Stimulated activated CD8-positive, alpha-beta memory T cell treated with anti-CD3 and anti-CD28 coated beads, Interleukin-4, amount 100 ng/mL, for 48 hours (primary cell): Measurements from ENCODE around the gene AFAP1.

Source experiments
- DNase-seq: peaks from one replicate; pipeline ENCODE4 v3.0.0-alpha.2; 2020

The AFAP1 gene

DNA sequence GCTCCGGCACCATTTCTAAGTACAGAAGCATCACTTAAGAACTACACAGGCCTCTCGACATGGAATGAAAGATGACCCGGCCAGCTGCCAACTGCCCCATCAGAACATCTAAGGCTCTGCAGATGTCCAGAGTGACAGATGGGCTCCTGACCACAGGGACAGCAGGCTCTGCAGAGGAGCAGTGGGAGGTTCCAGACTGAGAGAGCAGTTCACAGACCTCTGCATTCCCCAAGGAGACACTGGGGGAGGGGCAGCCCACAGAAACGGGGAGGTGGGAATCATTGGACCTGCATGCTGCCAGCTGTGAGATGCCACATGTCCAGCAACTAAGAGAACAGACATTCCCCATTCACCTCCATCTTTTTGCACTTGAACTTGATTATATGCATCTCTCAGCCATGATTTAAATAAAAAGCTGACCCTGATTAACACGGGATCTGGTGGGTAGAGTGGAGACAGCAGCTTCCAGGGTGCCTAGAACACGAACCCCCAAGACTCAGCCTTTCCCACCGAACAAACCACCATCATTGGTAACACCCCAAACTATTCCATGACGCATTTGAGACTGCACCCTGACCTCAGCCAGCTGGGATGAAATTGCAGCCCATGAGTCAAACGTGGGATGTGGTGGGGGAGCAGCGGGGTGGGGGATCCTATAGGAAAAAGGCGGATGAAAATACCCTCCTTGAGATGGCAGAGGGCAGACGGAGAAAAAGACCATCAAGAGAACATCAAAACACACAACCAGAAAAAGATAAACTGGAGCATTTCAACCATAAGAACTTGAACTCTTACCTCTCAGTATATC lies 47.2 kb downstream of the AFAP1 start:
- no peak for DNase-seq

DNA sequence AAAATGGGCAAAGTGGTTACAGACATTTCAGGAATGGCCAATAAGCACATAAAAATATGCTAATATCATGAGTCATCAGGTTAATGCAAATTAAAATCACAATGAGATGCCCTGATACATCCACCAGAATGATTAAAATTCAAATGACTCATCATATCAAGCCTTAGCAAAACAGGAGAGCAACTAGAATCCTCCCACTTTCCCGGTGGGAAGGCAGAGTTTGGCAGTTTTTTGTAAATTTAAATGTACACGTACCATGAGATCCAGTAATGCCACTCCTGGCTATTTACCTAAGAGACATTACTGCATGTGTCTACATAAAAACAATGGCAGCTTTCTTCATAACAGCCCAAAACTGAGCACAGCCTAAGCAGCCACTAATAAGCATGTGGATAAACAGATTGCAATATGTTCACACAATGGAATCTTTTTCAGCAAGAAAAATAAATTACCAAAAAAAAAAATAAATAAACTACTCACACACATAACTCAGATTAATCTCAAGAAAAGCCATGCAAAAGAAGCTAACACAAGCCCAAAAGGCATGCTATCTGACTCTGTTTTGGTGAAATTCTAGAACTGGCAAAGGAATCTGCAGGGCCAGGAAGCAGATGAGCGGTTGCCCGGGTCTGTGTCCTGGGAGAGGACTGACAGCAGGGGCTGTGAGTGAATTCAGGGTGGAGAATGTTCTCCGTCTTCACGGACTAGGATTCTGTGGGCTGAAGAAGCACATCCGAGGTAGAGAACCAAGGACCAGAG lies 48.8 kb downstream of the AFAP1 start:
- DNase-seq, result no peak

DNA sequence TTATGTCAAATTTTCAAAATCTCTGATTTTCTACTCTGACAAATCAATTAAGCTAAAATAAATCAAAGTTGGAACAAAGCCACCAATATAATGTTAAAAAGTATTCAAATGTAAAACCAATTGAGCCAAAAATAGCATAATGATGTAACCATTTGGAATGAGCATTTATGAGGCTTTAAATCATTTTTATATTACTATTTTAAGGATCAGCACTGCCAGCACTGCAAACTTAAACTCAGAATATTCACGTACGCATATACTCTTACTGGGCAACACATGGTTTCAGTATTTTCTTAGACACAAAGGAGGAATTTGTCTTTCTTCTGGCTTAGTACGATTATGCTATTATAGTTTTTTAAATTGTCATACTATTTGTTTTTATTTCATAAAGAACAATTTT lies 52.2 kb downstream of the AFAP1 start:
- DNase-seq, result no peak

DNA sequence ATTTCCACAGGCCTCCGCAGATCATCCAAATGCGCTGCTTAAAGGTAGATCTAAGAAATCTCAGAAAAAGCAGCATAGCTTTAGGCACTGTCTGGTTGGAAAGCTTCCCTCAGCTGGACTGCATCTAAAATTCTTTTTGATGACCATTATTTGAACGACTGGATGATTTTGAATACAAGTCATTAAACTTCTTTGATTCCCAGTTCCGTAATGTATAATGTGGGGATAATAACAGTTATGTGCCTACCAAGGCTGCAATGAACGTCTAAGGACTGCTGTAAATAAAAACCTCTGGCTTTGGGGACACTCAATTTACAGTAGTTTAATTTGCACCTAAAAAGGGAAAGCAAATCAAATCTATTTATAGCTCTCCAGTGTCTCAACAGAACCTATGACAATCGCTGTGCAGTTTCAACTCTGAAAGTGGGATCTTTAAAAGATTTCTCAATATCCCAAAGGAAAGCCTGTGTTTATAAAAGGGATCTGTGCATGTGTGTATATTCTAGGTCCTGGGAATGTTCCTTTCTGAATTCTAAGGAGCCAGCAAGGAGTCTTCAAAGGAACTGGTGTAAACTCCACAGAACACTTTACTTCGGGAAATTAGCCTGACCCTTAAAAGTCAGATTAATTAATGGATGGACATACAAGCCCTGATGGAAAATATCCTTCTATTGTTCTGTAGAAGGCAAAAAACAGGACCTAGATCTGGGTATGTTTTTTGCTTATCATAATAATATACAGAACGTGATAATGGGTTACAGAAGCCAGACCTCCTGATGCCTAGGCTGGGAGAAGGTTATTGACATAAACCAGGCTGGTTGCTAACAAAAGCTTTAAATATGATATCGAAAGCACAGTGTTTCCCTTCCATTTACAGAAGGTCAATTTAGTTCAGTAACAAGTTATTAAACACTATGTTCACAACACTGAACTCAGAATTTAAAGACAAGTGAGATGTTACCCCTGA lies 53.4 kb downstream of the AFAP1 start:
- DNase-seq, result no peak

DNA sequence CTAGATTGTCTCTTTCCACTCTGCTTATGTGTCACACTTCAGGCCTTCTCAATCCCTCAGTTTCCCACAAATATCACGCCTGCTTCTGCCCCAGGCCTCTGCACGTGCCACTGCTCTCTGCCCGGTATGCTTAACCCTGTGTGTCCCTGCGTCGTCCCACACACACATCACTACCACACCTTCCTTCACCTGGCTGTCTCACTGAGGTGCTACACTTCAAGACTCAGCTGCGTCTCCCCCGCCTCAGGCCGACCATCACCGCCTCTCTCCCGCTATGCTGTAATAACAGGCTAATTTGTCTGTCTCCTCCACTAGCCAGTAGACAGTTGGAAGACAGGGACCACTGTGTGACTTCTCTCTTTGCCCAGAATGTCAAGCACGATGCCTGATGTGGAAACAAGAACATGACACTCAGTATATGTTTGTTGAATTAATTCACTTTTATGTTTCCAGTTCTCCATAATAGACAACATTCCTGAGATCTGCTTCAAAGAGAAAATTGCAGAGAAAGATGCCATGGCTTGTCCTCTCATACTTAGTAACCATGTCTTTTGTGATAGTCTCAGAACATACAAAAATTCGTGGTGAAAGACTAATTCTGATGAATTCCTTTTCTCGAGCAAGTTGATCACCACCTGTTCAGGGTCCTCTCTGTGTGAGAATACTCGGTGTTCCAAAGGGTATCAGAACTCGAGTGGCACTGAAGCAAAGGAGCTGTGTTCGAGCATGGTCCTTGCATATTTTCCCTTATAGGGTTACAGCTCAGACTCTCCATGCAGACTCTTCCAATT lies 54.2 kb downstream of the AFAP1 start:
- DNase-seq, result no peak

DNA sequence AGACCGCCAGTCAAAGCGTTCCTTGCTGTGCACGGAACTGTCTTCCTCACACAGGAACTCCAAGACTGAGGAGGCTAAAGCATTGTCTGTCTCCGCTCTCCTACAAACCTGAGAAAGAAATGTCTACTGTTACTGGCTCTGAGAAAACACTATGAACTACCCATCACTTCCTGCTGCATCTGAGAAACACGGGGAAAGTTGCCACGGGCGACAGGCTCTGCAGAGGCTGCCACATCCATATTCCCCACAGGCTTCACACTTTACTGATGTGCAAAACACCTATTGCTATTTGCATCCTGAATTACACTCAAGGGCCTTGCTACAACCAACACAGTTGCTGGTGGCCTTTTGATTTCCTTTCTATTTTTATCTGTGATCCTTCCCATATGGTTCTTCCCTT lies 59.0 kb downstream of the AFAP1 start:
- DNase-seq, result no peak

DNA sequence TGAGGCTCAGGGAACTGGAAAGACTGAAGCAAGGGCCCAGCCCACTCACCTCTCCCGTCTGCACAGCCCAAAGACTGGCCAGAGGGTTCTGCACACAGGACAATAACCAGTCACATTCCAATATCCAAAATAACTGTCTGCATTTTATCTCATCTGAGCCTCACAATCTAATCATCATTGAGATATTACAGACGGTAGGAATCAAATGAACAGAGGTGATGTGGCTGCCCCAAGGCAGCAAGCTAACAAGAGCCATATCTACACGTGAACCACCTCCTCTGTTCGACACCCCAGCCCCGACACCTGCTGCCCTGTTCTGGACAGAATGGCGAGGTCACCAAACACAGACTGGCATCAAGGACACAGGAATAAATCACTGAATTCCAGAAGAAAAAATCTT lies 60.5 kb downstream of the AFAP1 start:
- DNase-seq, result no peak

DNA sequence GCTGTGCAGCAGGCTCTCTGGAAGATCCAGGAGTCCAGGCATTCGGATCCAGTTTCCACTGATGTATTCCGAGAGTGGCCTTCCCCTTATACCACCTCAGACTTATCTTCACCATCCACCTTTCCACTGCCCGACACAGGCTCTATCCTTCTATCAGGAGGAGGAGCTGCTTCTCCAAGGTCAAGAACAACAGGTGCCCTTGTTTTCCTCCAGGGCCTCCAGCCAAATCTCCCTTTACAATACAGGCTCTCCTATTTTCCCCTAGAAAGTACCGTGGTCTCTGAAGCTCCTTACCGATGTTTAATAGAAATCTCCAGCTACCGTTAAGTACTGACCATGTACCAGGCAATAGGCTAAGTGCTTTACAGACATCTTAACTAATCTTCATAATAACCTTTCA lies 61.3 kb downstream of the AFAP1 start:
- no peak for DNase-seq

DNA sequence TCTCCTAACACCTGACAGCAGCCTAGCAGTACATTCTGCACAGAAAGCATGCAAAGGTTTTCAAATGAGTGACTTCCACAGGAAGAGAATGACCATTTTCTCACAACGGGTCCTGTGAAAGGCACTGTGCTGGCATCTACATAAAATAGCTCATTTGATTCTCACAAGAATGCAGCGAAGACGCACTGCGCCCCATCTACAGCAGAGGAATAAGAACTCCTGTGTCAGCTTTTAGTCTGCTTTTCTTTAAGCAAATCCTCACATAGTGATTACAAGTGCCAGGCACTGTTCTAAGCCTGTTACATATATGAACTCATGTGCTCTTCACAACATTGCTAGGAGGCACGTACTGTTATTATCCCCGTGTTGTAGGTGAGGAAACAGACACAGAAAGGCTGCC lies 62.5 kb downstream of the AFAP1 start:
- DNase-seq, result no peak

DNA sequence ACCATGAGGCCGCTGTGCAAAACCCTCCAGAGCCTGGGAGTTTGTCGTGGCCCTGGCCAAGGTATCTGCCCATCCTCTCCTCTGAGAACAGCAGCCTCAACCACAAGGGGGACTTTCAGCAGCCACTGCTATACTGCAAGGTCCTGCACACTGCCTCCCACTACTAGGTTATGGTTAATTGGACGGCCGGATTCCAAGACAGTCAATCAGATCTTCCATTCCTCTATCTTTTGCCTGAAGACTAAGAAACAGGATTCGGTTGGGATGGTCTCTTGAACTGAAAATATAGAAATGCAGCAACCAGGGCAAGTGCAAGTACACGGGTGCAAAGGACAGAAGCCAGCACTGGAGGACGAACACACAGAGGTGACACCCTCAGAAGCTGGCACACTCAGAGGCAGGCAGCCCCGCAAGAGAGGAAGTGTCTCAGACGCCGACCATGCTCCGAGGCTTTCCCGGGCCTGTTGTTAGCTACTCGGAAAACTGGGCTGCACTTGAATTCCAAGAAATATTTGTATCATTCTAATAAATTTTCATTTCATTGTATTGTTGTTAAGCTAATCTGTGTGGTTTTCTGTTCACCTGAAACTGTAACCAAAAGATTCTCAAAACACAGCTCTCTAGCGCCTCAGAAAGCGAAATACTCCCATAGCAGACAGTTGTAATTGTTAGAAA lies 63.3 kb downstream of the AFAP1 start:
- DNase-seq, result peak; percentile 52

DNA sequence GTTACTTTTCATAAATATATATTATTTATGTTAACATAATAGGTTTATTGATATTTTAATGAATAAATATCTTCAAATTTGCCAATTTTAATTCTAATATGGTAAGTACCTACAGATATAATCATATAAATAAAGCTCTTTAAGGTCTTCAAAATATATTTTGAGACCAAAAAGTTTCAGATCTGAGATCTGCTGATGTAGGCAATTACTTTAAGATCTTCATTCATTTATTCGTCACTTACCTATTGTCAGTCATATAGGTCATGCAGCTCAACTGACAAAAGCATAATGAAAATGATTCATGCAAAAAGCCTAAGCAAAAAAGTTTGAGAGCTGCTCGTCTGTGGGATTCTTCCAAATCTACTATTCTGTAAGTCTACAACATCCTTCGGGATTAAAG lies 64.8 kb downstream of the AFAP1 start:
- DNase-seq, result no peak

DNA sequence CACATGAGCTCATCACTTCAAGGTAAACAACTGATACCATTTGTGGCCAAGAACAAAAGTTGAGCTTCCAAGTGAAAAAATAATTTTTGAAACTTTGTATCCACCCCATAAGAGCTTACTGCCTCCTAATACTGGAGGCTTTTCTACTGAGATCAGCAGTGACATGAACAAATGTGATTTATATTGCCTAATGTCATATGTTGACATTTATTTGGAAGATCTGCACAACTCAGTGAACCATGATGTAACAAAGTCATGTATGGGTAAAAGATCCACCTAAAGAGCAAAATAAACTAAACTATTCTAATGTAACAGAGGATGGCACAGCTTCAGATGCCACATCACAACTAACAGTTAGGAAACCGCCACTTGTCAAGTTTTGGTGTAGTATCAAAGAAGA lies 65.8 kb downstream of the AFAP1 start:
- no peak for DNase-seq

DNA sequence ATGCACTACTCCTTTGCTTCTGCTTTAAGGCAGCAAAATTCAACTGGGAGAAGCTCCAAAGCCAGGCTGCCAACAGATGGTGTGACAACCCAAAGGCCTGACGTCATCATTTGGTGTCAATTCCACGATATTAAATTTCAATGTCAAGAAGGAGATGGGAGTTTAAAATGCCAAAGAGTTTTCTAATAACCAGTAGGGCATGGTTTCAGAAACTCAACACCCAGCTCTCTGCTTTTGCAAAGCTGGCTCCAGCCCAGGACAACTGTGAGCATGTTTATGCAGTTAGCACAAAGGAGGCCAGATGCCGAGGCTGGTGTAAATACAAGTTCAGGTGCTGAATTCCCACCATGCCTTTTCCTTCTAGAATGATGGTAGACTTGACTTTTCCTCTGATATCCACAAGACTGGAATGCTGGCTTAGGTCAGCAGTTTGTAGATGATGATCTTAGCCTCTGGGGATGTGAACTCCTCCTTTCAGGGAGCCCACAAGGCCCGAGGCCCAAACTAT lies 67.3 kb downstream of the AFAP1 start:
- DNase-seq, result no peak

DNA sequence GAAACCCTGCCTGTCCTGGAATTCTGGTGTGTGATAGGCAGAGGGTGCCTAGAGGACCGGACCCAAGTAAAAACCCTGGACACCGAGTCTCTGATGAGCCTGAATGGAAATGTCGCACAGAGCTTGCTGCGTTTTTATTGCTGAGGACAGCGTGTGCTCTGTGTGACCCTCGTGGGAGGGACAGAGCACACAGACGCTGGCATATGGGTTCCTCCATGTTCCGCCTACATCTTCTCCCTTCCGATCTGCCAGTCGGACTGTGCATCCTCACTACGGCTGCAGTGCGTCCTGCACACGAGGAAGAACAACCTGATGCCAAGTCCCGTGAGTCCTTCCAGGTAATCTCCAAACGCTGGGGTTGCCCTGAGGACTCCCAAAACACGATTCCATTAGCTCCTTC lies 68.3 kb downstream of the AFAP1 start:
- DNase-seq, result no peak

DNA sequence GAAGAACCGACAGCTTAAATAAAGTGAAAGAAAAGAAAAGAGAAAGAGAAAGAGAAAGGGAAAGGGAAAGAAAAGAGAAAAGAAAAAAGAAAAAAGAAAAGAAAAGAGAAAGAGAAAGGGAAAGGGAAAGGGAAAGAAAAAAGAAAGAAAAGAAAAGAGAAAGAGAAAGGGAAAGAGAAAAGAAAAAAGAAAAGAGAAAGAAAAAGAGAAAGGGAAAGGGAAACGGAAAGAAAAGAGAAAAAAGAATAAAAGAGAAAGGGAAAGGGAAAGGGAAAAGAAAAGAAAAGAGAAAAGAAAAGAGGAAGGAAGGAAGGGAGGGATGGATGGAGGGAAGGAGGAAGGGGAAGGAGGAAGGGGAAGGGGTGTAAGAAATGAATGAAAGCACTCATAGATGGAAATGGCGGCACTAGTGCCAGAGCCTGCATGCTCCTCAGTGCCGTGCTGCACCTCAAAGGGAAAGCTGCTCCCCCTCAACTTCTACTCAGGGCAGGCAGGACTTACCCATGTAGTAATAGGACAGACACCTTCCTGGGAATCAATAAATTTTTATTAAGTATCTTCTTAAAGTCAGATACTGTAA lies 70.7 kb downstream of the AFAP1 start:
- no peak for DNase-seq

DNA sequence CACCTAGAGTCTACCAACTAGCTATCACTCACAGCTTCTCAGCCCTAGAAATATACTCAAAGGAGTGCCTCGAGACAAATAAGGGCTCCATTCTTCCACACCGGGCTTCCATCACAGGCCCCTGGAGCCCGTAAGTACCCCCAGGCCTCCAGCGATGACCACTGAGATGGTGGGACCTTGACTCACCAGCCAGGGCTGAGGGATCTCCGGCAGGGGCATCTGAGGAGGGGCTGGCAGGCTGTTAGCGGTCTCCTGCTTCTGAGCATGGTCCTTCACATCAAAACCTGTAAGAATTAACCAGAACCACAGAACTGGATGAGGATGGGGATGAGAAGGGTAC lies 71.3 kb downstream of the AFAP1 start:
- DNase-seq, result no peak

DNA sequence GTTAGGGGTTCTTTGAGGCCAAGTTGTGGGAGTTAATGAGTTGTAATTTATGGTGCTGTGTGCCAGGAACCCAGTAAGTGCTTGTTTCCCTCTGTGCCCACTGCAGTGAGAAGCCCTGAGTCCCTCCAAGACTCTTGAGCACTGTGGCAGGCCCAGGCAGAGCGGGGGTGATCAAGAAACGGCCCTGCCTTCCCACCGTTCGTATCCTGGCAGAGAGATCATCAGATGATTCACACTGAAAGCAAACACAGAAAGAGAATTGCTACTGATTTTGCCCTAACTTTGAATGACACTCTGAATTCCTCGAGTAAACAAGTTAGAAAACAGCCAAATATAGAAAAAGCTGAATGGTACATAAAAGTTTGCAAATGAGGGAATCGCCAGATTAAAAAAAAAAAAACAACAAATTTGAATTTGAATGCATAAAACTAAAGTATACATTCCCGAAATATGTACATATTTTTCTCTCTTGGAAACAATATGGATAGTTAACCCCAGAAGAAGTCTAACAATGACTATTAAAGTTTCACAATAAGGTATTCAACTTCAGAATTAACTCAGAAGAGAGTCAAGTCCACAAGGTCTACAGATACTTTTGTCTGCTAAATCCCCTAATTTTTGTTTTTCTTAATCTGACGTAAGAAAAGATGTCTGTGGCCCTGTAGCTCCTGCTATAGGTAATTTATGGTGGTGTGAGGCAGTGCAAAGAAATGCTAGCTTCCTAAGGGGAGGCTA lies 71.8 kb downstream of the AFAP1 start:
- DNase-seq, result peak; percentile 55

DNA sequence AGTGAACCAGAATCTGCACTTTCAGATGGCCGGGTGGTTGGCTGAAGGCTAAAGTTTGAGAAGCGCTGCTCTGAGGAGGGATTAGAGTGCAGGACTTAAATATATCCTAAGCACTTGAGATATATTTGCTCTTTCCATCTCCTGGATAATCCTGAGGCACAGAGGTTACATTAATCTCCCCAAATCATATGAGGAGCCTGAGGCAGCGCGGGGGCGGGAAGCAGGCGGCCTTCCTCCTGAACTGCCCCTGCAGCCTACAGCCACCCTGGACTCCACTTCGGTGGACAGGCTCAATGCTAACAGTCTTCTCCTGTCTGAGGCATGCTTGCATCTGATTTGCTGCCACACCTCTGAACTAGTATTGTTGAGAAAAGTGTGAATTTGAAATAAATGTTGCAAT lies 72.5 kb downstream of the AFAP1 start:
- DNase-seq, result no peak

DNA sequence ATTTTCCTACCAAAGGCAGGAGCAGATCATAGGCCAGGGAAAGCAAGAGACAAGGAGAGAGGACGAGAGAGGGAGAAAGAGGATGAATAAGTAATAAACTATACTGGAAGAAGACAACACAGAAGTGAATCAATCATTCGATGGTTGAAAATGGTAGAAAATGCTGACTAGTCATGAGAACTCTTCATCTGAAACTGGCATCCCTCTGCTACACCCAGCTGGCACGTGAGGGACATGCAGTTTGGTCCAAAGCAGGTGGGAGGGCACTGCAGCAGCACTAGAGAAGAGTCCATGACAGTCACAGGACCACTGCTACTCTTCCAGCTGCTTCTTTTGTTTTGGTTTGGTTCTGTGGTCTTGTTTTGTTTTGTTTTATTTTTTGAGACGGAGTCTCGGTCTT lies 74.1 kb downstream of the AFAP1 start:
- no peak for DNase-seq

DNA sequence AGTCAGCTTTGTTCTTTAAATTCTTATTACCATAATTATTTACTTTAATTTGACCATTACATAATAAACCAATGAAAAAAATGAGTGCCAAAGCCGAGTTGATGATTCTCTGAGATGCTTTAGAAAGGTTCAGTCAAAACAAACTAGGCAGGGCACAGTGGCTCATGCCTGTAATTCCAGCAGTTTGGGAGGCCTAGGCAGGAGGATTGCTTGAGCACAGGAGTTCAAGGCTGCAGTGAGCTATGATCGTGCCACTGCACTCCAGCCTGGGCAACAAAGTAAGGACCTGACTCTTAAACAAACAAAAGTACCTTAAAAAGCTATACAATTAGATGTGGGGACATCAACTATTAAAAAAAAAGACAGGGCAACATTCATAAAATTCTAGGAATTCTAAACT lies 75.0 kb downstream of the AFAP1 start:
- no peak for DNase-seq
